Ishikawa (cell line): ENCODE measurements around the gene MYB.

ENCODE experiments used
- CREB1 ChIP-seq: IDR thresholded peaks from 2 replicates; pipeline ENCODE4 v1.6.1; 2012; ENCODE audit warnings: low read depth
- EGR1 ChIP-seq: IDR thresholded peaks from 2 replicates; pipeline ENCODE4 v1.6.1; 2012
- EP300 ChIP-seq: IDR thresholded peaks from 2 replicates; pipeline ENCODE4 v1.6.1; 2012; ENCODE audit warnings: borderline replicate concordance
- FOXM1 ChIP-seq: IDR thresholded peaks from 2 replicates; pipeline ENCODE4 v1.6.1; 2012; ENCODE audit warnings: low read depth, borderline replicate concordance
- NFIC ChIP-seq: IDR thresholded peaks from 2 replicates; pipeline ENCODE4 v1.6.1; 2012
- RAD21 ChIP-seq: IDR thresholded peaks from 2 replicates; pipeline ENCODE4 v1.6.1; 2012; ENCODE audit warnings: low read depth
- TAF1 ChIP-seq: IDR thresholded peaks from 2 replicates; pipeline ENCODE4 v1.6.1; 2012; ENCODE audit warnings: low read depth, mild to moderate bottlenecking
- TEAD4 ChIP-seq: IDR thresholded peaks from 2 replicates; pipeline ENCODE4 v1.6.1; 2012
- YY1 ChIP-seq: IDR thresholded peaks from 2 replicates; pipeline ENCODE4 v1.6.1; 2012; ENCODE audit warnings: low read depth
- ZBTB7A ChIP-seq: IDR thresholded peaks from 2 replicates; pipeline ENCODE4 v1.6.1; 2012; ENCODE audit warnings: low read depth
- TF ChIP-seq, protein P1 (sequence below): IDR thresholded peaks from 2 replicates; pipeline ENCODE4 v1.6.1; 2012
- TF ChIP-seq, protein P2 (sequence below): IDR thresholded peaks from 2 replicates; pipeline ENCODE4 v1.6.1; 2012

DNA sequence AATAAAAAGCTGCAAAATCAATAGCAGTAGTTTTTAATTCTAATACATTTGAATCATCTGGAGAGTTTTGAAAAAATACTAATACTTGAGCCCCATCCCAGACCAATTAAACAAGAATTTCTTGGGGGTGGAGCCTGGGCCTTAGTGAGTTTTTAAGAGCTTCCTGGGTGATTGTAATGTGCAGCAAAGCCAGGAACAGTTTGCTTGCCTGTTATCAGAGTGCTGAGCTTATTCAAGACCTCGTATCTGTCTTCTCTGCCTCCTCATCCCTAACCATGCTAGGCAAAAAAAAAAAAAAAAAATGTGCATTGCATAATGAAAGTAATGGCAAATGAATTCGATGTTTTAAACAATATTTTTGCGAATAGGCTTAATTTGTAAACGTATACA lies 36.4 kb upstream of the MYB start:
- TF ChIP-seq NFIC = no peak
- TF ChIP-seq EGR1 = no peak
- TF ChIP-seq FOXM1 = no peak
- TF ChIP-seq EP300 = no peak
- TF ChIP-seq CREB1 = no peak
- TF ChIP-seq RAD21 = no peak
- no peak for TF ChIP-seq YY1
- no peak for TF ChIP-seq TEAD4
- TF ChIP-seq, protein P1, sequence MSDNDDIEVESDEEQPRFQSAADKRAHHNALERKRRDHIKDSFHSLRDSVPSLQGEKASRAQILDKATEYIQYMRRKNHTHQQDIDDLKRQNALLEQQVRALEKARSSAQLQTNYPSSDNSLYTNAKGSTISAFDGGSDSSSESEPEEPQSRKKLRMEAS = no peak
- TF ChIP-seq TAF1 = no peak
- TF ChIP-seq, protein P2, sequence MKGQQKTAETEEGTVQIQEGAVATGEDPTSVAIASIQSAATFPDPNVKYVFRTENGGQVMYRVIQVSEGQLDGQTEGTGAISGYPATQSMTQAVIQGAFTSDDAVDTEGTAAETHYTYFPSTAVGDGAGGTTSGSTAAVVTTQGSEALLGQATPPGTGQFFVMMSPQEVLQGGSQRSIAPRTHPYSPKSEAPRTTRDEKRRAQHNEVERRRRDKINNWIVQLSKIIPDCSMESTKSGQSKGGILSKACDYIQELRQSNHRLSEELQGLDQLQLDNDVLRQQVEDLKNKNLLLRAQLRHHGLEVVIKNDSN = no peak
- no peak for TF ChIP-seq ZBTB7A
